ENCODE measurements around the gene PSMD11.

DNA sequence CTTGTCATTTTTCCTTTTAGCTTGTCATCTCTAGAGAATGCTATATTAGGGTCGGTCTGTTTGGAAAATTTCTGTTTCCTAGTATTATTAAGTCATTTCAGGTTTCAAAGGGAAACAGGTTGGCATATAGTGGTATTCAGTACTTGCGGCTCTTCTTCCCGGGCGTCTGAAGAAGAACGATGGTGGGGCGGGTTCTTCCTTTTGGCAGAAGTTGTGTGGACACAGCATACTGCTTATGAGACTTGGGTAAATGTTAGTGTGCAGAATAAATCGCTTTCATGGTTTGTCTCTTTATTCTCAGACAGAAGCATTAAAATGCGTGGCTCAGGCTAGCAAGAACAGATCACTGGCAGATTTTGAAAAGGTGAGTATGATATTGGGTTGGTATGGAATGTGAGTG, 32.9 kb downstream of the PSMD11 start:
- TF ChIP-seq CTCF (IDR thresholded peaks at IDR 0.05; ENCODE audit: control extremely low read depth in 1 of 3, insufficient read depth in 1 of 3, low read depth in 1 of 3, low read length in 3 of 3) (no peak), POLR2A (IDR thresholded peaks at IDR 0.05; ENCODE audit: control extremely low read depth in 1 of 2, low read depth in 2 of 2, low read length in 2 of 2) (no peak), HDAC6 (IDR thresholded peaks at IDR 0.05; ENCODE audit: low read depth, low read length) (no peak), RAD21 (IDR thresholded peaks at IDR 0.05 in 1 of 2, conservative IDR thresholded peaks at IDR 0.05 in 1 of 2; ENCODE audit: low read depth in 2 of 2, low read length in 2 of 2) (no peak), GABPA (IDR thresholded peaks at IDR 0.05; ENCODE audit: borderline replicate concordance, insufficient read depth, low read length) (no peak), RBBP5 (IDR thresholded peaks at IDR 0.05; ENCODE audit: borderline replicate concordance, low read depth, low read length) (no peak), TAF1 (IDR thresholded peaks at IDR 0.05; ENCODE audit: low read depth, low read length) (no peak), EZH2 (IDR thresholded peaks at IDR 0.05; ENCODE audit: low read depth, low read length, severe bottlenecking) (no peak), POLR2AphosphoS5 (IDR thresholded peaks at IDR 0.05; ENCODE audit: low read depth, low read length) (no peak)
- TF ChIP-seq, protein P1, sequence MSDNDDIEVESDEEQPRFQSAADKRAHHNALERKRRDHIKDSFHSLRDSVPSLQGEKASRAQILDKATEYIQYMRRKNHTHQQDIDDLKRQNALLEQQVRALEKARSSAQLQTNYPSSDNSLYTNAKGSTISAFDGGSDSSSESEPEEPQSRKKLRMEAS (IDR thresholded peaks at IDR 0.05), result no peak
- TF ChIP-seq, protein P2, sequence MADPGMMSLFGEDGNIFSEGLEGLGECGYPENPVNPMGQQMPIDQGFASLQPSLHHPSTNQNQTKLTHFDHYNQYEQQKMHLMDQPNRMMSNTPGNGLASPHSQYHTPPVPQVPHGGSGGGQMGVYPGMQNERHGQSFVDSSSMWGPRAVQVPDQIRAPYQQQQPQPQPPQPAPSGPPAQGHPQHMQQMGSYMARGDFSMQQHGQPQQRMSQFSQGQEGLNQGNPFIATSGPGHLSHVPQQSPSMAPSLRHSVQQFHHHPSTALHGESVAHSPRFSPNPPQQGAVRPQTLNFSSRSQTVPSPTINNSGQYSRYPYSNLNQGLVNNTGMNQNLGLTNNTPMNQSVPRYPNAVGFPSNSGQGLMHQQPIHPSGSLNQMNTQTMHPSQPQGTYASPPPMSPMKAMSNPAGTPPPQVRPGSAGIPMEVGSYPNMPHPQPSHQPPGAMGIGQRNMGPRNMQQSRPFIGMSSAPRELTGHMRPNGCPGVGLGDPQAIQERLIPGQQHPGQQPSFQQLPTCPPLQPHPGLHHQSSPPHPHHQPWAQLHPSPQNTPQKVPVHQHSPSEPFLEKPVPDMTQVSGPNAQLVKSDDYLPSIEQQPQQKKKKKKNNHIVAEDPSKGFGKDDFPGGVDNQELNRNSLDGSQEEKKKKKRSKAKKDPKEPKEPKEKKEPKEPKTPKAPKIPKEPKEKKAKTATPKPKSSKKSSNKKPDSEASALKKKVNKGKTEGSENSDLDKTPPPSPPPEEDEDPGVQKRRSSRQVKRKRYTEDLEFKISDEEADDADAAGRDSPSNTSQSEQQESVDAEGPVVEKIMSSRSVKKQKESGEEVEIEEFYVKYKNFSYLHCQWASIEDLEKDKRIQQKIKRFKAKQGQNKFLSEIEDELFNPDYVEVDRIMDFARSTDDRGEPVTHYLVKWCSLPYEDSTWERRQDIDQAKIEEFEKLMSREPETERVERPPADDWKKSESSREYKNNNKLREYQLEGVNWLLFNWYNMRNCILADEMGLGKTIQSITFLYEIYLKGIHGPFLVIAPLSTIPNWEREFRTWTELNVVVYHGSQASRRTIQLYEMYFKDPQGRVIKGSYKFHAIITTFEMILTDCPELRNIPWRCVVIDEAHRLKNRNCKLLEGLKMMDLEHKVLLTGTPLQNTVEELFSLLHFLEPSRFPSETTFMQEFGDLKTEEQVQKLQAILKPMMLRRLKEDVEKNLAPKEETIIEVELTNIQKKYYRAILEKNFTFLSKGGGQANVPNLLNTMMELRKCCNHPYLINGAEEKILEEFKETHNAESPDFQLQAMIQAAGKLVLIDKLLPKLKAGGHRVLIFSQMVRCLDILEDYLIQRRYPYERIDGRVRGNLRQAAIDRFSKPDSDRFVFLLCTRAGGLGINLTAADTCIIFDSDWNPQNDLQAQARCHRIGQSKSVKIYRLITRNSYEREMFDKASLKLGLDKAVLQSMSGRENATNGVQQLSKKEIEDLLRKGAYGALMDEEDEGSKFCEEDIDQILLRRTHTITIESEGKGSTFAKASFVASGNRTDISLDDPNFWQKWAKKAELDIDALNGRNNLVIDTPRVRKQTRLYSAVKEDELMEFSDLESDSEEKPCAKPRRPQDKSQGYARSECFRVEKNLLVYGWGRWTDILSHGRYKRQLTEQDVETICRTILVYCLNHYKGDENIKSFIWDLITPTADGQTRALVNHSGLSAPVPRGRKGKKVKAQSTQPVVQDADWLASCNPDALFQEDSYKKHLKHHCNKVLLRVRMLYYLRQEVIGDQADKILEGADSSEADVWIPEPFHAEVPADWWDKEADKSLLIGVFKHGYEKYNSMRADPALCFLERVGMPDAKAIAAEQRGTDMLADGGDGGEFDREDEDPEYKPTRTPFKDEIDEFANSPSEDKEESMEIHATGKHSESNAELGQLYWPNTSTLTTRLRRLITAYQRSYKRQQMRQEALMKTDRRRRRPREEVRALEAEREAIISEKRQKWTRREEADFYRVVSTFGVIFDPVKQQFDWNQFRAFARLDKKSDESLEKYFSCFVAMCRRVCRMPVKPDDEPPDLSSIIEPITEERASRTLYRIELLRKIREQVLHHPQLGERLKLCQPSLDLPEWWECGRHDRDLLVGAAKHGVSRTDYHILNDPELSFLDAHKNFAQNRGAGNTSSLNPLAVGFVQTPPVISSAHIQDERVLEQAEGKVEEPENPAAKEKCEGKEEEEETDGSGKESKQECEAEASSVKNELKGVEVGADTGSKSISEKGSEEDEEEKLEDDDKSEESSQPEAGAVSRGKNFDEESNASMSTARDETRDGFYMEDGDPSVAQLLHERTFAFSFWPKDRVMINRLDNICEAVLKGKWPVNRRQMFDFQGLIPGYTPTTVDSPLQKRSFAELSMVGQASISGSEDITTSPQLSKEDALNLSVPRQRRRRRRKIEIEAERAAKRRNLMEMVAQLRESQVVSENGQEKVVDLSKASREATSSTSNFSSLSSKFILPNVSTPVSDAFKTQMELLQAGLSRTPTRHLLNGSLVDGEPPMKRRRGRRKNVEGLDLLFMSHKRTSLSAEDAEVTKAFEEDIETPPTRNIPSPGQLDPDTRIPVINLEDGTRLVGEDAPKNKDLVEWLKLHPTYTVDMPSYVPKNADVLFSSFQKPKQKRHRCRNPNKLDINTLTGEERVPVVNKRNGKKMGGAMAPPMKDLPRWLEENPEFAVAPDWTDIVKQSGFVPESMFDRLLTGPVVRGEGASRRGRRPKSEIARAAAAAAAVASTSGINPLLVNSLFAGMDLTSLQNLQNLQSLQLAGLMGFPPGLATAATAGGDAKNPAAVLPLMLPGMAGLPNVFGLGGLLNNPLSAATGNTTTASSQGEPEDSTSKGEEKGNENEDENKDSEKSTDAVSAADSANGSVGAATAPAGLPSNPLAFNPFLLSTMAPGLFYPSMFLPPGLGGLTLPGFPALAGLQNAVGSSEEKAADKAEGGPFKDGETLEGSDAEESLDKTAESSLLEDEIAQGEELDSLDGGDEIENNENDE (IDR thresholded peaks at IDR 0.05; ENCODE audit: insufficient replicate concordance, low read length), result no peak
- TF ChIP-seq, protein P3, sequence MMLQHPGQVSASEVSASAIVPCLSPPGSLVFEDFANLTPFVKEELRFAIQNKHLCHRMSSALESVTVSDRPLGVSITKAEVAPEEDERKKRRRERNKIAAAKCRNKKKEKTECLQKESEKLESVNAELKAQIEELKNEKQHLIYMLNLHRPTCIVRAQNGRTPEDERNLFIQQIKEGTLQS (IDR thresholded peaks at IDR 0.05; ENCODE audit: insufficient read depth, low read depth, low read length), result no peak
